ENCODE data around the gene NIBAN1.
"Not testable (repeated sequence)": the region's sequence is repeated elsewhere in the genome, so short reads cannot be mapped to it uniquely, and the experiment has no call there.

NIBAN1 gene

DNA sequence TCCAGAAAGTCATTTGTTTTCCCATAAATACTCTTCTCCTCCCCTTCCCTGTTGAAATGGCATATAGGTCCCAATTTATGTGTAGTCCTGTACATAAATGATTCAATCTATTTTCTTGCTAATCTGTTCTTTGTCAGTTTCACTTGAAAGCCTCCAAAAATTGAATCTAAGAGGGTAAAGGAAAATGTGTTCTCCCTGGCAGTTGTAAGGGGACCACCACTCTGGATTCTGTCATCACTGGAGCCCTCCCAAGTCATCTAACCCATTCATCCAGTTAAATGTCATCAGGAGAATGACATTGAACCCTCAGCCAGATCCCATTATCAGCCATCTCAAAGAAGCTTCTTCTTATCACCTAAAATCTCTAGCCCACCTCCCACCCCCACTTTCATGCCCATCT lies 36.1 kb upstream of the NIBAN1 start:
- peak overlapping the region; percentile 67 for H3K27ac ChIP-seq
- TF ChIP-seq, protein P1, sequence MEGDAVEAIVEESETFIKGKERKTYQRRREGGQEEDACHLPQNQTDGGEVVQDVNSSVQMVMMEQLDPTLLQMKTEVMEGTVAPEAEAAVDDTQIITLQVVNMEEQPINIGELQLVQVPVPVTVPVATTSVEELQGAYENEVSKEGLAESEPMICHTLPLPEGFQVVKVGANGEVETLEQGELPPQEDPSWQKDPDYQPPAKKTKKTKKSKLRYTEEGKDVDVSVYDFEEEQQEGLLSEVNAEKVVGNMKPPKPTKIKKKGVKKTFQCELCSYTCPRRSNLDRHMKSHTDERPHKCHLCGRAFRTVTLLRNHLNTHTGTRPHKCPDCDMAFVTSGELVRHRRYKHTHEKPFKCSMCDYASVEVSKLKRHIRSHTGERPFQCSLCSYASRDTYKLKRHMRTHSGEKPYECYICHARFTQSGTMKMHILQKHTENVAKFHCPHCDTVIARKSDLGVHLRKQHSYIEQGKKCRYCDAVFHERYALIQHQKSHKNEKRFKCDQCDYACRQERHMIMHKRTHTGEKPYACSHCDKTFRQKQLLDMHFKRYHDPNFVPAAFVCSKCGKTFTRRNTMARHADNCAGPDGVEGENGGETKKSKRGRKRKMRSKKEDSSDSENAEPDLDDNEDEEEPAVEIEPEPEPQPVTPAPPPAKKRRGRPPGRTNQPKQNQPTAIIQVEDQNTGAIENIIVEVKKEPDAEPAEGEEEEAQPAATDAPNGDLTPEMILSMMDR (conservative IDR thresholded peaks at IDR 0.05), result no peak
- TF ChIP-seq ZFX (IDR thresholded peaks at IDR 0.05), result no peak

DNA sequence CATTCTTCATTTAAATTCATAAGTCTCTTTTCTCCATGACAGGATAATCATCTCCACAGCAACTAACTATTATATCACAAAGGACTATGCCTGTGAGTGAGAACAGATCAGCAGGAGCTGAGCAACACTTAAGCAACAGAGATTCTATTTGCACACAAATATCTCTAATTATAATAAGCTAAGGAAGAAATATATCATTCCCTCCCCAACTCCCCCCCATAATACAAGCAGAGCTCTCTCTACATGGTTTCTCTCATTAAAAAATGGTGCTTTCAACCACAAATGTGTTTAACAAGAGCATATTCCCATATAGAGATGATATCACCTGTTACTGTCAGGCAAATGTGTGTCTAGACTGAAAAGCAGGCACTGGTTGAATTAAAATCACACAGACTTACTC lies 34.5 kb upstream of the NIBAN1 start:
- H3K27ac ChIP-seq, result no peak overlapping the region
- TF ChIP-seq, protein P1 (conservative IDR thresholded peaks at IDR 0.05), result no peak

DNA sequence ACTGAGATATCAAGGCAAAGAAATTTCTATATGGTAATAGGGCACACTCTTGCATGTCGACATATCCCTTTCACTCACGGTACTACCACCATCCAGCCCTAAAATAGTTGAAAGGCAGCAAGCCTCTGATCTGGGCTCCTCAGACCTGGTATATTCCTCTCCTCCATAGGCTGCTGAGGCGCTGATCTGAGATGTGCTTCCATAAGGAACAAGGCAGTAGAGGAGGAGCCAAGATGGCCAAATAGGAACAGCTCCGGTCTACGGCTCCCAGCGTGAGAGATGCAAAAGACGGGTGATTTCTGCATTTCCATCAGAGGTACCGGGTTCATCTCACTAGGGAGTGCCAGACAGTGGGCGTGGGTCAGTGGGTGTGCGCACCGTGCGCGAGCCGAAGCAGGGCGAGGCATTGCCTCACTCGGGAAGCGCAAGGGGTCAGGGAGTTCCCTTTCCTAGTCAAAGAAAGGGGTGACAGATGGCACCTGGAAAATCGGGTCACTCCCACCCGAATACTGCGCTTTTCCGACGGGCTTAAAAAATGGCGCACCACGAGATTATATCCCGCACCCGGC lies 27.1 kb upstream of the NIBAN1 start:
- H3K27ac ChIP-seq, result not testable (repeated sequence)

DNA sequence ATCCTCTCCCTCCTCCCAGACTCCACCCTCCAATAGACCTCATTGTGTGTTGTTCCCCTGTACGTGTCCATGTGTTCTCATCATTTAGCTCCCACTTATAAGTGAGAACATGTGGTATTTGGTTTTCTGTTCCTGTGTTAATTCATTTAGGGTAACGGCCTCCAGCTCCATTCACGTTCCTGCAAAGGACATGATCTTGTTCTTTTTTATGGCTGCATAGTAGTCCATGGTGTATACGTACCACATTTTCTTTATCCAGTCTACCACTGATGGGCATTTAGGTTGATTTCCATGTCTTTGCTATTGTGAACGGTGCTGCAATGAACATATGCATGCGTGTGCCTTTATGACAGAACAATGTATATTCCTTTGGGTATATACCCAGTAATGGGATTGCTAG lies 25.7 kb upstream of the NIBAN1 start:
- H3K27ac ChIP-seq, result not testable (repeated sequence)

DNA sequence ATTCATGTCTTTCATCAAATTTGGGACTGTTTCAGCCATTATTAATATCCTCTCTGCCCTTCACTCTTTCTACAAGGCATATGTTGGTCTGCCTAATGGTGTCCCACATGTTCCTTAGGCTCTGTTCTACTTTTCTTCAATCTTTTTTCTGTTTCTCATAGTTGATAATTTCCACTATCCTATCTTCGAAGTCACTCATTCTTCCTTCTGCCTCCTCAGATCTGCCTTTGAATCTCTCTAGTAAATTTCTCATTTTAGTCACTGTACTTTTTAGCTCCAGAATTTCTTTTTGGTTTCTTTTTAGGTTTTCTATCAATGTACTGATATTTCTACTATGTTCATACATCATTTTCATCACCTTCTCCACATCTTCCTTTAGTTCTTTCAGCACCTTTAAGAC lies 20.0 kb upstream of the NIBAN1 start:
- TF ChIP-seq, protein P1 (conservative IDR thresholded peaks at IDR 0.05), result no peak
- no peak for TF ChIP-seq ZFX (IDR thresholded peaks at IDR 0.05)
- H3K27ac ChIP-seq, result no peak overlapping the region

DNA sequence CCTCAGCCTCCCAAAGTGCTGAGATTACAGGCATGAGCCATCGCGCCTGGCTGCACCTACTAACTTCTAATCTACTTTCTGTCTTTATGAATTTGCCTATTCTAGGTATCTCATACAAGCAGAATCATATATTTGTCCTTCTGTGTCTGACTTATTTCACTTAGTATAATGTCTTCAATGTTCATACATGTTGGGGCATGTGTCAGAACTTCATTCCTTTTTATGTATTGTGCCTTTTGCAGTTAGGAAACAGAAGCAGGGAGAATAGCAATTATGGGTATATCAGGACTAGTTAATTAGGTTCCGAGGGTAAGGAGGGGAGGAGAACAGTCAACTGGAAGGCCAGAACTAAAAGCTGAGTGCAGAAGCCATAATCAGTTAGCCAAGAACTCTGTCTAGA lies 18.0 kb upstream of the NIBAN1 start:
- TF ChIP-seq, protein P1 (conservative IDR thresholded peaks at IDR 0.05), result no peak
- TF ChIP-seq ZFX (IDR thresholded peaks at IDR 0.05), result no peak
- no peak overlapping the region for H3K27ac ChIP-seq

DNA sequence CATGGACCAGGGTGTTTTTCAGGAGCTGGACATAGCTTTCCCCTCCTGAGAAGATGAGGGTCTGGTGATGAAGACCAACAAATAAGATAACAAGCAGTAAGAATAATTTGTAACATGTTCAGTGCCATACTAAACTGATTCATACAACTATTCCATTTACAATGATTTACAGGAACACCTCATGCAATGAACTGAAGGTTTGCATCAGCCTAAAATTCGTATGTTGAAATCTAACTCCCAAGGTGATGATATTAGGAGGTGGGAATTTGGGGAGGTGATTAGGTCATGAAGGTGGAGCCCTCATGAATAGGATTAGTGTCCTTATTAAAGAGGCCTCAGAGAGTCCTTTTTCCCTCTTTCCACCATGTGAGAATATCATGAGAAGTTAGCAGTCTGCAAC lies 15.9 kb upstream of the NIBAN1 start:
- TF ChIP-seq ZFX (IDR thresholded peaks at IDR 0.05), result no peak
- TF ChIP-seq, protein P1 (conservative IDR thresholded peaks at IDR 0.05), result no peak
- no peak overlapping the region for H3K27ac ChIP-seq

DNA sequence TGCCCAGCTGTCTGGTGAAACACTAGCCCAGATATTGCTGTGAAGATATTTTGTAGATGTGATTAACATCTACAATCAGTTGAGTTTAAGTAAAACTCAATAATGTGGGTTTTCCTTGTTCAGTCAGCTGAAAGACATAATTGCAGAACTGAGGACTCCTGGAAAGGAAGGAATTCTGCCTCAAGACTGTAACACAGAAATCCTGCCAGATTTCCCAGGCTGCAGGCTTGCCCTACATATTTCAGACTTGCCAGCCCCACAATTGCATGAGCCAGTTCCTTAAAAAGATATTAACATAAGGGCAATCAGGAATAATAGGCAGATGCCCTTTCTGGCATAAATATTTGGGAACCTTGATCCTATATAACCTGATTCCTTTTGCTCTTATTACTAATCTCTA lies 14.2 kb upstream of the NIBAN1 start:
- TF ChIP-seq, protein P1 (conservative IDR thresholded peaks at IDR 0.05), result no peak
- TF ChIP-seq ZFX (IDR thresholded peaks at IDR 0.05), result no peak
- H3K27ac ChIP-seq, result no peak overlapping the region

DNA sequence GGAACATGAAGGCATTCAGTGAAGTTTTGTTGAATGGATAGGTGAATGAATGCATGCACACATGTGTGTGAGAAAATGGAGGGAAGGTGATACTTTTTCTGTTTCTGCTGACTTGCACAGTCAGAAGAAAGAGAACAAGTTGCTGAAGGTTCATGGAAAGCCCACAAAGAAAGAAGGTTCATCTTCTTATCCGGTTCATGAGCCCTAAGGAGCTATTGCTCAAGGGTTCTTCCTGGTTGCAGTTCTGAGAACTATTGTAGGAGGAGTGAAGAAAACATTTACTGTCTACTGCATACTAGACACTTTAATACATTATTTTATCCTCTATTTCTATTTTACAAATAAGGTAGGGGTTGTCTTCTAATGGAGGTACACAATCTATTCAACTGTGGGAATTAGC lies 13.4 kb upstream of the NIBAN1 start:
- TF ChIP-seq, protein P1 (conservative IDR thresholded peaks at IDR 0.05), result no peak
- TF ChIP-seq ZFX (IDR thresholded peaks at IDR 0.05), result no peak
- no peak overlapping the region for H3K27ac ChIP-seq

Measured in C4-2B (cell line).